A549 (cell line): ENCODE results near the gene ALDH1L1. TPM values are rescaled to one million over a fixed set of nuclear protein-coding genes. Genes with fewer than 3 reads are reported as not detected.

Experiments used
- ATAC-seq, 2 experiments: fragments of 200-7000 bp in 1 of 2; fragments of >200 bp in 1 of 2; cut with Nextera tagmentation in 1 of 2; cut with Tn5 transposase in 1 of 2; 3 replicates each; pipeline versions ENCODE4 v1.8.0 to v1.9.1; 2018 to 2020; ENCODE audit warnings: mild to moderate bottlenecking in 1 of 2, moderate library complexity in 1 of 2
- CTCF ChIA-PET: fragments of 300-600 bp; sonication (Branson Sonifier 250); formaldehyde crosslinking; extraction: SDS; loops from one replicate; lab custom pipeline; 2021; ENCODE audit warnings: antibody characterized with exemption, inconsistent platforms; lab: Yijun Ruan, JAX
- POLR2A ChIA-PET: fragments of 350-600 bp; formaldehyde crosslinking; extraction: SDS; loops from one replicate; lab custom pipeline; 2021; ENCODE audit warnings: antibody characterized with exemption, inconsistent platforms; lab: Yijun Ruan, JAX
- DNase-seq, 2 experiments: peaks; one replicate each; pipeline versions ENCODE4 v3.0.0 to v3.0.0-alpha.2; 2011 to 2016; ENCODE audit warnings: low read depth in 1 of 2, low spot score in 1 of 2
- FAIRE-seq: peaks from 2 replicates; lab custom pipeline; 2011; peaks lifted over from hg19 to GRCh38; lab: Jason Lieb, UNC
- H3K27ac ChIP-seq, 2 experiments: fragments of >200 bp; sonication (Bioruptor Twin); formaldehyde crosslinking; 3 replicates each; pipeline ENCODE4 v1.5.1; 2016 to 2017
- H3K4me1 ChIP-seq: fragments of >200 bp; sonication (Bioruptor Twin); formaldehyde crosslinking; 3 replicates; pipeline ENCODE4 v1.6.1; 2016
- H3K4me2 ChIP-seq: fragments of >200 bp; sonication (Bioruptor Twin); formaldehyde crosslinking; 3 replicates; pipeline ENCODE4 v1.6.1; 2016
- H3K4me3 ChIP-seq: fragments of >200 bp; sonication (Bioruptor Twin); formaldehyde crosslinking; 3 replicates; pipeline ENCODE4 v1.5.1; 2016
- H3K9me3 ChIP-seq: fragments of >200 bp; sonication (Bioruptor Twin); formaldehyde crosslinking; 3 replicates; pipeline ENCODE4 v1.6.1; 2016
- CBX2 ChIP-seq: fragments of 200-600 bp; sonication (generic); IDR thresholded peaks from 2 replicates; pipeline ENCODE4 v1.6.1; 2016; ENCODE audit warnings: low read depth, mild to moderate bottlenecking, borderline replicate concordance
- CEBPB ChIP-seq, 2 experiments: fragments of >200 bp in 1 of 2; sonication (Bioruptor Twin) in 1 of 2; formaldehyde crosslinking in 1 of 2; IDR thresholded peaks; 2 replicates each; pipeline ENCODE4 v1.6.1; 2012 to 2016
- CHD2 ChIP-seq: fragments of 150-350 bp; IDR thresholded peaks from 2 replicates; pipeline ENCODE4 v1.6.1; 2014; ENCODE audit warnings: low read length; ENCODE audit not compliant: partially characterized antibody
- HDAC2 ChIP-seq: fragments of 200-600 bp; sonication (generic); IDR thresholded peaks from 2 replicates; pipeline ENCODE4 v1.6.1; 2016
- HOXB13 ChIP-seq: fragments of 250-450 bp; sonication (Bioruptor Pico); IDR thresholded peaks from 2 replicates; pipeline ENCODE4 v1.5.0; 2020; ENCODE audit warnings: low read depth, mild to moderate bottlenecking, moderate library complexity
- HOXB5 ChIP-seq: fragments of 250-450 bp; sonication (Bioruptor Pico); IDR thresholded peaks from 2 replicates; pipeline ENCODE4 v1.5.0; 2020; ENCODE audit warnings: mild to moderate bottlenecking, moderate library complexity
- MYC ChIP-seq: IDR thresholded peaks from 2 replicates; pipeline ENCODE4 v1.6.1; 2012; ENCODE audit warnings: mild to moderate bottlenecking, inconsistent platforms, low read length, improper control_type of control experiment, borderline replicate concordance
- NFE2L2 ChIP-seq: fragments of 150-350 bp; conservative IDR thresholded peaks from 2 replicates; pipeline ENCODE4 v1.6.1; 2014; ENCODE audit warnings: low read length
- NPAS2 ChIP-seq: fragments of 250-450 bp; sonication (Bioruptor Pico); IDR thresholded peaks from 2 replicates; pipeline ENCODE4 v1.8.0; 2022; ENCODE audit warnings: mild to moderate bottlenecking, moderate library complexity, borderline replicate concordance
- PHF8 ChIP-seq: fragments of 200-600 bp; sonication (generic); IDR thresholded peaks from 2 replicates; pipeline ENCODE4 v1.6.1; 2016; ENCODE audit warnings: low read depth, mild to moderate bottlenecking, antibody characterized with exemption, moderate library complexity, borderline replicate concordance
- SMC3 ChIP-seq: fragments of >200 bp; sonication (Bioruptor Twin); formaldehyde crosslinking; IDR thresholded peaks from 3 replicates; pipeline ENCODE4 v1.6.1; 2018; ENCODE audit warnings: inconsistent platforms
- ZSCAN20 ChIP-seq: fragments of 250-450 bp; sonication (Bioruptor Pico); IDR thresholded peaks from 2 replicates; pipeline ENCODE4 v1.8.0; 2022; ENCODE audit warnings: mild to moderate bottlenecking, moderate library complexity
- WGBS: methylation state at CpG from one replicate; pipeline ENCODE4 v1.1.6; 2017; ENCODE audit errors: missing lambda C conversion rate; 5-methylcytosine and 5-hydroxymethylcytosine counted together
- polyA plus RNA-seq, 4 experiments: library from polyadenylated mRNA; depleted of rRNA in 3 of 4; stranded (reverse); fragments of >200 nt; fragmentation: RNase III in 1 of 4; extraction: RNeasy Plus Mini Kit Qiagen cat#74134 plus additional on column Dnase treatment in 1 of 4; gene quantifications; 2 replicates in 3 of 4; 3 replicates in 1 of 4; pipeline ENCODE4 v1.2.3, GENCODE V29; 2011 to 2017
- TF ChIP-seq, protein P1 (sequence below): fragments of 250-450 bp; sonication (Bioruptor Pico); IDR thresholded peaks from 2 replicates; pipeline ENCODE4 v1.5.0; 2021; ENCODE audit warnings: mild to moderate bottlenecking, moderate library complexity, borderline replicate concordance
- TF ChIP-seq, protein P2 (sequence below): fragments of >200 bp; sonication (Bioruptor Twin); formaldehyde crosslinking; IDR thresholded peaks from 3 replicates; pipeline ENCODE4 v1.5.1; 2016
- TF ChIP-seq, protein P3 (sequence below): fragments of 250-450 bp; sonication (Bioruptor Pico); IDR thresholded peaks from 2 replicates; pipeline ENCODE4 v1.5.0; 2020; ENCODE audit warnings: low read depth, mild to moderate bottlenecking, moderate library complexity
- TF ChIP-seq, protein P4 (sequence below): fragments of >200 bp; sonication (Bioruptor Twin); formaldehyde crosslinking; IDR thresholded peaks from 3 replicates; pipeline ENCODE4 v1.6.1; 2016
- TF ChIP-seq, protein P5 (sequence below): IDR thresholded peaks from 2 replicates; pipeline ENCODE4 v1.6.1; 2012; ENCODE audit warnings: low read depth, borderline replicate concordance
- TF ChIP-seq, protein P6 (sequence below): fragments of 150-350 bp; IDR thresholded peaks from 2 replicates; pipeline ENCODE4 v1.6.1; 2014; ENCODE audit warnings: low read depth, mild to moderate bottlenecking, low read length

ALDH1L1 gene
- polyA plus RNA-seq, 2 of the 4 experiments (the other 2 are of a cell fraction), result 0.14 to 0.18 TPM

DNA sequence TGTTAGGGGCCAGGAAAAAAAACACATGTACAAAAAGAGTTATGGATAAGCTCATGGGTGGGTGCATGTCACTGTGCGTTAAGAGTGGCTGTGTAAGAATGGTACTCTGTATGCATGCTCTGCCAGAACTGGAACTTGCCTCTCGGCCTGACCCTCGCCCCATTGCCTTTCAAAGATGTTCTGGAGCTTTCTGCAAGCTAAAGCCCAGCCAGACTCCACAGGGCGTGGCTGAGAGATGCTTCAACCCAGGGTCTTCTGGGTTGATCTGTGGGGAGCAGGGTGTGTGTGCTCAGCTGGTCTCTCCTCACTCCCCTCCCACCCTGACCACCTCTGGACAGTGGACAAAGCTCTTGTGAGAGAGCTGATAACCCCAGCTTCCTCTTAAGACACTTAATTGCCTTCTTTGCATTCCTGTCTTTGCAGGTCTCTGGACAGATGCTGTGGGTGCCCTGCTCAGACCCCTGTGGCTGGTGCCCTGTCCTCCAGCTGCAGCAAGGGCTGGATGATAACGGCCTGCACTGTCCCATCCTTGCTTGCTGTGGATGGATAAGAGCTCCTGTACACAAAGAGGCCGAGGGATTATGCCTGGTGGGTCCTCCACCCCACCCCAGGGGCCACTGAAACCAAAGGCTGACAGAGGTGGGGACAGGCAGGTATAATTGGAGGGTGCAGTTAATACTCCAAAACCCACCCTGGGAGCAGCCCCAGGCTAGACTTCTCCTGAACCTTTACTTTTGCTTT lies 28.7 kb downstream of the ALDH1L1 start (continued):
- TF ChIP-seq, protein P1, sequence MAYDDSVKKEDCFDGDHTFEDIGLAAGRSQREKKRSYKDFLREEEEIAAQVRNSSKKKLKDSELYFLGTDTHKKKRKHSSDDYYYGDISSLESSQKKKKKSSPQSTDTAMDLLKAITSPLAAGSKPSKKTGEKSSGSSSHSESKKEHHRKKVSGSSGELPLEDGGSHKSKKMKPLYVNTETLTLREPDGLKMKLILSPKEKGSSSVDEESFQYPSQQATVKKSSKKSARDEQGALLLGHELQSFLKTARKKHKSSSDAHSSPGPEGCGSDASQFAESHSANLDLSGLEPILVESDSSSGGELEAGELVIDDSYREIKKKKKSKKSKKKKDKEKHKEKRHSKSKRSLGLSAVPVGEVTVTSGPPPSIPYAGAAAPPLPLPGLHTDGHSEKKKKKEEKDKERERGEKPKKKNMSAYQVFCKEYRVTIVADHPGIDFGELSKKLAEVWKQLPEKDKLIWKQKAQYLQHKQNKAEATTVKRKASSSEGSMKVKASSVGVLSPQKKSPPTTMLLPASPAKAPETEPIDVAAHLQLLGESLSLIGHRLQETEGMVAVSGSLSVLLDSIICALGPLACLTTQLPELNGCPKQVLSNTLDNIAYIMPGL (CRISPR knock-in tag), result no peak
- TF ChIP-seq, protein P2, sequence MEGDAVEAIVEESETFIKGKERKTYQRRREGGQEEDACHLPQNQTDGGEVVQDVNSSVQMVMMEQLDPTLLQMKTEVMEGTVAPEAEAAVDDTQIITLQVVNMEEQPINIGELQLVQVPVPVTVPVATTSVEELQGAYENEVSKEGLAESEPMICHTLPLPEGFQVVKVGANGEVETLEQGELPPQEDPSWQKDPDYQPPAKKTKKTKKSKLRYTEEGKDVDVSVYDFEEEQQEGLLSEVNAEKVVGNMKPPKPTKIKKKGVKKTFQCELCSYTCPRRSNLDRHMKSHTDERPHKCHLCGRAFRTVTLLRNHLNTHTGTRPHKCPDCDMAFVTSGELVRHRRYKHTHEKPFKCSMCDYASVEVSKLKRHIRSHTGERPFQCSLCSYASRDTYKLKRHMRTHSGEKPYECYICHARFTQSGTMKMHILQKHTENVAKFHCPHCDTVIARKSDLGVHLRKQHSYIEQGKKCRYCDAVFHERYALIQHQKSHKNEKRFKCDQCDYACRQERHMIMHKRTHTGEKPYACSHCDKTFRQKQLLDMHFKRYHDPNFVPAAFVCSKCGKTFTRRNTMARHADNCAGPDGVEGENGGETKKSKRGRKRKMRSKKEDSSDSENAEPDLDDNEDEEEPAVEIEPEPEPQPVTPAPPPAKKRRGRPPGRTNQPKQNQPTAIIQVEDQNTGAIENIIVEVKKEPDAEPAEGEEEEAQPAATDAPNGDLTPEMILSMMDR, result no peak
- no peak for TF ChIP-seq MYC
- TF ChIP-seq PHF8, result no peak

DNA sequence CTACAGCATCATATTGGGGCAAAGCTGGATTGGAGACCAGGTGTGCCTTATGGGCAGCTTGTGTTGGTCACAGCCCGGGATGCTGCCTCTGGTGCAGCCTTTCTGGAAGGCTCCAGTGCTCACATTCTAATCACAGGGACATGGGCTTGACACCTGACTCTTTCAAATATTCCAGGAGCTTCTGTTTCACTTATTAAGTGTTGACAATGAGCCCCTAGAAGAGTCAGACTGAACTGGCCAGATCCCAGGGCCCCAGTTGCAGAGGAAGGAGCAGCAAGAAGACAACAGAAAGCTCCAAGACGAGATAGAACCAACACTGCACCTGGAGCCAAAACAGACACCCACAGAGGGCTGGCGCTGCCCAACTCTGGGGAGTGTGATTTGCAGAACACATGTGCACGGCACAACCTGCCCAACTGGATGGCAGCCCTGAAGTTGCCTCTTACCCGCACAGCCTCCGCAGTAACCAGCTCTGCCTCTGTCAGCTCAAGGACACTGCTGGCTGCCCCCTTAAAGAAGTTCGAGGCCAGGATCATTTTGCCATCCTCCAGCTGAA lies 30.3 kb downstream of the ALDH1L1 start:
- TF ChIP-seq CHD2 (no peak), HOXB13 (no peak), CEBPB (IDR thresholded peaks at IDR 0.05) (no peak), CBX2 (no peak), SMC3 (no peak), HDAC2 (no peak), ZSCAN20 (CRISPR knock-in tag) (no peak), NPAS2 (CRISPR knock-in tag) (no peak), NFE2L2 (no peak), HOXB5 (CRISPR knock-in tag) (no peak)
- TF ChIP-seq, protein P1 (CRISPR knock-in tag), result no peak
- TF ChIP-seq, protein P3, sequence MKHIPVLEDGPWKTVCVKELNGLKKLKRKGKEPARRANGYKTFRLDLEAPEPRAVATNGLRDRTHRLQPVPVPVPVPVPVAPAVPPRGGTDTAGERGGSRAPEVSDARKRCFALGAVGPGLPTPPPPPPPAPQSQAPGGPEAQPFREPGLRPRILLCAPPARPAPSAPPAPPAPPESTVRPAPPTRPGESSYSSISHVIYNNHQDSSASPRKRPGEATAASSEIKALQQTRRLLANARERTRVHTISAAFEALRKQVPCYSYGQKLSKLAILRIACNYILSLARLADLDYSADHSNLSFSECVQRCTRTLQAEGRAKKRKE (CRISPR knock-in tag), result no peak
- TF ChIP-seq, protein P4, sequence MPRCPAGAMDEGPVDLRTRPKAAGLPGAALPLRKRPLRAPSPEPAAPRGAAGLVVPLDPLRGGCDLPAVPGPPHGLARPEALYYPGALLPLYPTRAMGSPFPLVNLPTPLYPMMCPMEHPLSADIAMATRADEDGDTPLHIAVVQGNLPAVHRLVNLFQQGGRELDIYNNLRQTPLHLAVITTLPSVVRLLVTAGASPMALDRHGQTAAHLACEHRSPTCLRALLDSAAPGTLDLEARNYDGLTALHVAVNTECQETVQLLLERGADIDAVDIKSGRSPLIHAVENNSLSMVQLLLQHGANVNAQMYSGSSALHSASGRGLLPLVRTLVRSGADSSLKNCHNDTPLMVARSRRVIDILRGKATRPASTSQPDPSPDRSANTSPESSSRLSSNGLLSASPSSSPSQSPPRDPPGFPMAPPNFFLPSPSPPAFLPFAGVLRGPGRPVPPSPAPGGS, result no peak
- TF ChIP-seq, protein P2, result no peak
- TF ChIP-seq, protein P5, sequence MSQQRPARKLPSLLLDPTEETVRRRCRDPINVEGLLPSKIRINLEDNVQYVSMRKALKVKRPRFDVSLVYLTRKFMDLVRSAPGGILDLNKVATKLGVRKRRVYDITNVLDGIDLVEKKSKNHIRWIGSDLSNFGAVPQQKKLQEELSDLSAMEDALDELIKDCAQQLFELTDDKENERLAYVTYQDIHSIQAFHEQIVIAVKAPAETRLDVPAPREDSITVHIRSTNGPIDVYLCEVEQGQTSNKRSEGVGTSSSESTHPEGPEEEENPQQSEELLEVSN, result no peak
- TF ChIP-seq, protein P6, sequence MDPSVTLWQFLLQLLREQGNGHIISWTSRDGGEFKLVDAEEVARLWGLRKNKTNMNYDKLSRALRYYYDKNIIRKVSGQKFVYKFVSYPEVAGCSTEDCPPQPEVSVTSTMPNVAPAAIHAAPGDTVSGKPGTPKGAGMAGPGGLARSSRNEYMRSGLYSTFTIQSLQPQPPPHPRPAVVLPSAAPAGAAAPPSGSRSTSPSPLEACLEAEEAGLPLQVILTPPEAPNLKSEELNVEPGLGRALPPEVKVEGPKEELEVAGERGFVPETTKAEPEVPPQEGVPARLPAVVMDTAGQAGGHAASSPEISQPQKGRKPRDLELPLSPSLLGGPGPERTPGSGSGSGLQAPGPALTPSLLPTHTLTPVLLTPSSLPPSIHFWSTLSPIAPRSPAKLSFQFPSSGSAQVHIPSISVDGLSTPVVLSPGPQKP, result no peak
- TF ChIP-seq, all 56 proteins: peak for 0
- POLR2A ChIA-PET, result no interaction called here
- WGBS, result 62% methylated on average over 7 of the region's 7 CpGs
- Histone ChIP-seq H3K27ac (no peak overlapping the region), H3K4me3 (no peak overlapping the region), H3K4me2 (no peak overlapping the region), H3K4me1 (no peaks in the 10 kb centered on the region), H3K9me3 (no peaks in the 10 kb centered on the region)
- FAIRE-seq (no peak), ATAC-seq (no peak), DNase-seq (no peak)
- CTCF ChIA-PET, result interaction anchor here (1.1 to 4.0 kb wide), 2 partner anchors 17 to 49 kb away, joined by 3 to 23 read pairs; no protein-coding TSS in a partner anchor
